Adrenal gland (tissue), 5 donors: ENCODE data around the gene EIF4E1B.

Experiments
- CTCF ChIP-seq, 6 experiments: fragments of 450-650 bp in 4 of 6; fragments of 200-600 bp in 2 of 6; sonication (generic) in 1 of 6; IDR thresholded peaks; 1 replicate in 5 of 6; 2 replicates in 1 of 6; pipeline versions ENCODE4 v1.5.1 to v1.8.0; 2016 to 2021; ENCODE audit warnings: antibody characterized with exemption in 6 of 6, mild to moderate bottlenecking in 2 of 6, moderate library complexity in 1 of 6
- POLR2A ChIP-seq, 2 donors: fragments of 450-650 bp; IDR thresholded peaks; one replicate each; pipeline ENCODE4 v1.6.1; 2017; ENCODE audit warnings: antibody characterized with exemption in 2 of 2, mild to moderate bottlenecking in 2 of 2, moderate library complexity in 1 of 2
- donor health status: DM: no; HTN: no; CAD: no.

- no peak for TF ChIP-seq CTCF (IDR thresholded peaks at IDR 0.05)
- TF ChIP-seq POLR2A (IDR thresholded peaks at IDR 0.05), result no peak
These were observed 17.6 kb upstream of the EIF4E1B start for GRCh38 chr5:176612855-176613254.
